ENCODE measurements around the gene DNM2. TPM values are rescaled to one million over a fixed set of nuclear protein-coding genes. Genes with fewer than 3 reads are reported as not detected.
"Not testable (repeated sequence)": the region's sequence is repeated elsewhere in the genome, so short reads cannot be mapped to it uniquely, and the experiment has no call there.

The DNM2 gene
- 104 and 116 TPM in 2 replicates for total RNA-seq (2014; rRNA removed; shearing (Covaris generic); ENCODE audit: low replicate concordance)

DNA sequence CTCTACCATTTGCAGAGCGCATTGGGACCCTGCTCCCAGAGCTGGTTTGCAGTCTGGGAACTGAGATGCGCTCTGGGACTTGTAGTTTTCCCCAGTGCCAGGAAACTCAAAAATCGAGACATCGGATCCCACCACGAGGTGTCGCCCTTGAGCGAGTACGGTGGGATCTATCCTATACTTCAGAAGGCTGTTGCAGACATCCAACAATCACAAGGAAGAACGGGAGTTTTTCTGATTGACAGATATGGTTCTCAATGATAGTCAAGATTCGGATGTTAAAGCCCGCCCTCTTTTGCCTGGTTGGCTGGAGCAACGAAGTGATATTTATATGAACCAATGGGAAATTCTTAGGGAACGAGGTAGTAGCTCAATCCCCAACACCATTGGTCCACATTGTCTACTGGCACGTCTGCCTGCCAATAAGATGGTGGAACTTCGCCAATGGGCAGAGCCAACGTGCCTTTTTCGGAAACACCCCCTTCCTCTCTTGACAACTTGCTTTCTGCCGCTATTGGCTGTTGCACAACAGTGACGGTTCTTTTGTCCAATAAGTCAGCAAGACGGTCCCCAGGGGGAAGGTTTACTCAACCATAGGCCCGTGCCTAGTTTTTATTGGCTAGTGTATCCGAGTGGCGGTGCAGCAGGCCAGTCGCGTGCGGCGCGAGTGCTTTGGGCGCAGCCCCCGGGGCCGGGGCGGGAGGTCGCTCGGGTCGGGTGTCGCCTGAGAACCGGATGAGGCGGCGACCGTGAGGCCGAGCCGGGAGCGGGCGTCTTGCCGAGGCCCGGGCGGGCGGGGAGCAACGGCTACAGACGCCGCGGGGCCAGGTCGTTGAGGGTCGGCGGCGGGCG lies at the start of gene DNM2:
Gene DNM2 (plus strand): TSS at position 724 of the 849 bp plus-strand sequence. CDS start 164 bp downstream, outside the sequence.
- Histone ChIP-seq H3K27me3 (no peaks in the 10 kb centered on the region), H3K36me3 (peaks cover 24% of the 10 kb centered on the region), H3K9me3 (no peaks in the 10 kb centered on the region), H3K4me3 (peak within 1 kb of the TSS; percentile 83)
- DNase-seq, result peak; percentile 99

DNA sequence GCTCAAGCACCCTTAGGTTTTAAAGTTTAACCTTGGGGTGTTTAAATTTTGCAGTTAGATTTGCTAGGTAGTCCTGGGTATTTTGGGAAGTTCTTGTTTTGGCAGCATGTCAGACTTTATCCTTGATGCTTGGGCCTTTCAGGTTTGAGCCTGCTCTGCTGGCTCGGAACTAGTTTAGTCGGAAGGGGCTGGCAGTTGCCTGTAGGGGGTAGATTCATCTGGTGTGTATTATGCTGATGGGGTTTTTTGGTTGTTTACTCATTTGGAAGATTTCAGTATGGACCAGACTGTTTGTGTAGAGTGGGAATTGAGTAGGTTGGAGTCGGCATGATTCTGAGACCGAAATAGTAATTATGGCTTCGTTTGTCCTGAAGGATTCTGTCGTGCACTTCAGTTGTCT lies 48.6 kb upstream of the DNM2 start:
- Histone ChIP-seq H3K27me3 (no peaks in the 10 kb centered on the region), H3K4me3 (no peak overlapping the region), H3K9me3 (no peaks in the 10 kb centered on the region), H3K36me3 (peaks cover 88% of the 10 kb centered on the region)
- no peak for DNase-seq

GRCh38 chr19:10670182-10670581 lies 47.7 kb upstream of the DNM2 start:
- DNase-seq, result no peak
- no peak overlapping the region for H3K4me3 ChIP-seq
- no peaks in the 10 kb centered on the region for H3K27me3 ChIP-seq
- H3K36me3 ChIP-seq, result peaks cover 87% of the 10 kb centered on the region
- no peaks in the 10 kb centered on the region for H3K9me3 ChIP-seq

DNA sequence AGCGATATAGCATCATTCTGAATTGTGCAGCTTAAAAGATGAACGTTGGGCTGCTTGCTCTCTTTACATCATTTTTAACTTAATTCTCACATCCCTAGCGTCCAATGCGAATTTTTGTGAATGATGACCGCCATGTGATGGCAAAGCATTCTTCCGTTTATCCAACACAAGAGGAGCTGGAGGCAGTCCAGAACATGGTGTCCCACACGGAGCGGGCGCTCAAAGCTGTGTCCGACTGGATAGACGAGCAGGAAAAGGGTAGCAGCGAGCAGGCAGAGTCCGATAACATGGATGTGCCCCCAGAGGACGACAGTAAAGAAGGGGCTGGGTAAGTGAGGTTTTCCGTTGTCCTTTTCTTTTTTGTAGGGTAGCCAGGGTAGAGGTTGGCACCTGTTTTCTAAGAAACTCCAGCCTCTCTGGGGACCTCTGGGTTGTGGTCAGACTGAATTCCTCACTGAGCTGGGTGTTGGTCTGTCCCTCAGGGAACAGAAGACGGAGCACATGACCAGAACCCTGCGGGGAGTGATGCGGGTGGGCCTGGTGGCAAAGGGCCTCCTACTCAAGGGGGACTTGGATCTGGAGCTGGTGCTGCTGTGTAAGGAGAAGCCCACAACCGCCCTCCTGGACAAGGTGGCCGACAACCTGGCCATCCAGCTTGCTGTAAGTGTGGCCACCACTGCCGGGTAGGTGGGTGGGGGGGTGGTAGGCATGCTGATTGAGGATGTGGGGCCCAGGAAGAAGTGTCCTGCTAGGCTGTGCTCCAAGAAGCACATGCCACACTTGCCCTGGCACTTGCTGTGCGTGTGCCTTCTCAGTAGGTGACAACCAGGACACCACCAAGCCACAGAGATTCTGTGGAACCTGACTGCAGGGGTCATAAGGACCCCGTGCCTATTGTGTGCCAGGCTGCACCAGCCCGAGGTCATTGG lies 46.7 kb upstream of the DNM2 start:
- Histone ChIP-seq H3K4me3 (no peak overlapping the region), H3K36me3 (peaks cover 88% of the 10 kb centered on the region), H3K9me3 (no peaks in the 10 kb centered on the region), H3K27me3 (no peaks in the 10 kb centered on the region)
- DNase-seq, result no peak

DNA sequence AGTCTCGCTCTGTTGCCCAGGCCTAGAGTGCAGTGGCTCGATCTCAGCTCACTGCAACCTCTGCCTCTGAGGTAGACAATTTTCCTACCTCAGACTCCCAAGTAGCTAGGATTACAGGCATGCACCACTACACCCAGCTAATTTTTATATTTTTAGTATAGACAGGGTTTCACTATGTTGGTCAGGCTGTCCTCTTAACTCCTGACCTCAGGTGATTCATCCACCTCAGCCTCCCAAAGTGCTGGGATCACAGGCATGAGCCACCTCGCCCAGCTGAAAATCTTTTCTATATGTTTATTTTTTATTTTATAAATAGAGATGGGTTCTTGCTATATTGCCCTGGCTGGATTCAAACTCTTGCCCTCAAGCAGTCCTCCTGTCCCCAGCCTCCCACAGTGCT lies 46.0 kb upstream of the DNM2 start:
- not testable (repeated sequence) for H3K27me3 ChIP-seq, DNase-seq, H3K4me3 ChIP-seq, H3K9me3 ChIP-seq
- H3K36me3 ChIP-seq, result peaks cover 87% of the 10 kb centered on the region

DNA sequence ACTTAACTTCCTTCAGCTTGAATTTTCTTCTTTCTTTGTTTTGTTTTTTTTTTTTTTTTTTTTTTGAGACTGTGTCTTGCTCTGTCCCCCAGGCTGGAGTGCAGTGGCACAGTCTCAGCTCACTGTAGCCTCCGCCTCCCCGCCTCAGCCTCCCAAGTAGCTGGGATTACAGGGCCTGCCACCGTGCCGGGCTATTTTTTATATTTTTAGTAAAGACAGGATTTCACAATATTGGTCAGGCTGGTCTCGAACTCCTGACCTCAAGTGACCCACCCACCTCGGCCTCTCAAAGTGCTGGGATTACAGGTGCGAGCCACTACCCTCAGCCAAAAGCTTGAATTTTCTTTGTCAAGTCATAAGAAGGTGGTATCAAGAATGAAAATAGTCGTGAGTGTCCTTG lies 42.7 kb upstream of the DNM2 start:
- H3K4me3 ChIP-seq, H3K27me3 ChIP-seq, H3K9me3 ChIP-seq, DNase-seq: not testable (repeated sequence)
- peaks cover 89% of the 10 kb centered on the region for H3K36me3 ChIP-seq

DNA sequence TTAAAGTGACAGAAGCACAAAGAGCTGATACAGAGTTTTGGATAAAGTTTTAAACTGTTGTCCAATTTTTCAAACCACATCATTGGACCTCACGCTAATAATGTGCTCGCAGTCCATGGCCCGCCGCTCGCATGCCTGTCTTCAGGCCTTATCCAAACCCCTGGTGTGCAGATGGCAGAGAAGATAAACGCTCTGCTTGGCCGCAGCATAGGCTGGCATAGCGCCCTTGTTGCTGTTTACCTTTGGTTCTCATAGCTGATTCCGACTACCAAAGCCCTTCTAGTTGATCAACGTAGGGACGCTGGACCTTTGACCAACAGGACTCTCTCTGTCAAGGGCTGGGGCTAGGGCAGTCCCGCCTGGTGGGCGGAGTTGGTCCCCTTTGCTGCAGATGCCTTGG lies 40.1 kb upstream of the DNM2 start:
- Histone ChIP-seq H3K36me3 (peaks cover 90% of the 10 kb centered on the region), H3K9me3 (no peaks in the 10 kb centered on the region), H3K4me3 (no peak overlapping the region), H3K27me3 (no peaks in the 10 kb centered on the region)
- no peak for DNase-seq

DNA sequence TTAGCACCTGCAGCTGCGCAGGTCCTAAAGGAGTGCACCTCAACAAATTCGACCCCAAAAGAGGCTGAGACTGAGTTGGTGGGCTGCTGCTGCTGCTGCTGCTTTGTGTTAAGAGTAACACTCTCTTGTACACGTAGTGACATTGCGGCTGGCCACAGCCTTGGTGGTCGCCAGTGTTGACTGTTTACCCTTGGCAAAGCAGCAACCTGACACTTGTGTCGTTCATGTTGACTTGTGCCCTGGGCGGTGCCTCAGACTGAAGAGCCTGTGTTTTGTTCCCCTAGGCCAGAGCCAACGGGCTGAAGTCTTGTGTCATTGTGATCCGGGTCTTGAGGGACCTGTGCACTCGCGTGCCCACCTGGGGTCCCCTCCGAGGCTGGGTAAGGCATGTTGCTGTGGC lies 39.1 kb upstream of the DNM2 start:
- H3K4me3 ChIP-seq, result no peak overlapping the region
- peaks cover 90% of the 10 kb centered on the region for H3K36me3 ChIP-seq
- no peaks in the 10 kb centered on the region for H3K9me3 ChIP-seq
- no peaks in the 10 kb centered on the region for H3K27me3 ChIP-seq
- no peak for DNase-seq

GRCh38 chr19:10679743-10680142 lies 38.1 kb upstream of the DNM2 start:
- DNase-seq, result no peak
- Histone ChIP-seq H3K27me3 (no peaks in the 10 kb centered on the region), H3K36me3 (peaks cover 95% of the 10 kb centered on the region), H3K9me3 (no peaks in the 10 kb centered on the region), H3K4me3 (no peak overlapping the region)

- Histone ChIP-seq H3K27me3 (no peaks in the 10 kb centered on the region), H3K4me3 (no peak overlapping the region), H3K36me3 (peaks cover 97% of the 10 kb centered on the region), H3K9me3 (no peaks in the 10 kb centered on the region)
- DNase-seq, result no peak
Observed at GRCh38 chr19:10680545-10681135, 37.2 kb upstream of the DNM2 start.

- no peak for DNase-seq
- Histone ChIP-seq H3K36me3 (peaks cover 97% of the 10 kb centered on the region), H3K9me3 (no peaks in the 10 kb centered on the region)
Observed at GRCh38 chr19:10681658-10682057, 36.2 kb upstream of the DNM2 start.

DNA sequence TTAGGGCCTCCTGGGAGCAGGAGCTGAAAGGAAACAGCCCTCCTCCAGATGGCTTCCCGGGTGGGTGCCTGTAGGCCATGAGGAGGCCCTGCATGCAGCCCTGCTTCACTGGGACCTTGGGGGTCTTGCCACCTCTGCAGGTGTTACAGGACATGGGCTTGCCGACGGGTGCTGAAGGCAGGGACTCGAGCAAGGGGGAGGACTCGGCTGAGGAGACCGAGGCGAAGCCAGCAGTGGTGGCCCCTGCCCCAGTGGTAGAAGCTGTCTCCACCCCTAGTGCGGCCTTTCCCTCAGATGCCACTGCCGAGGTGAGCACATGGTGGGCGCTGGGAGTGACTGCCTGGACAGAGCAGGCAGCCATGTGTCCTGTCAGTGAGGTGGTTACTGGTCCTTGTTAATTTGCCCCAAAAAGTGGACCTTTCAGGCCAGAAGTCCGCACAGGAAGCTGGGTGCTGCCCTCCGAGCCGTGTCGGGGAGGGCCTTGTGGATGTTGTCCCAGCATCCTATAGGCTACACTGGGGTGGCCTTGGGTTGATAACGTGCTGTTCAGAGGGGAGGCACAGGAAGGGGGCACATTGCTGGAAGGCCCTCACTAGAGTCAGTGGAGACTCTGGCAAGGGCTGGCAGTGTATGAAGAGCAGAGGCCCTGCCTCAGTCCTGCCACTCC lies 35.3 kb upstream of the DNM2 start:
- Histone ChIP-seq H3K4me3 (no peak overlapping the region), H3K27me3 (no peaks in the 10 kb centered on the region), H3K36me3 (peaks cover 96% of the 10 kb centered on the region), H3K9me3 (no peaks in the 10 kb centered on the region)
- DNase-seq, result no peak

More at GRCh38 chr19:10681658-10682057, 36.2 kb upstream of the DNM2 start:
- Histone ChIP-seq H3K27me3 (no peaks in the 10 kb centered on the region), H3K4me3 (no peak overlapping the region)

DNA sequence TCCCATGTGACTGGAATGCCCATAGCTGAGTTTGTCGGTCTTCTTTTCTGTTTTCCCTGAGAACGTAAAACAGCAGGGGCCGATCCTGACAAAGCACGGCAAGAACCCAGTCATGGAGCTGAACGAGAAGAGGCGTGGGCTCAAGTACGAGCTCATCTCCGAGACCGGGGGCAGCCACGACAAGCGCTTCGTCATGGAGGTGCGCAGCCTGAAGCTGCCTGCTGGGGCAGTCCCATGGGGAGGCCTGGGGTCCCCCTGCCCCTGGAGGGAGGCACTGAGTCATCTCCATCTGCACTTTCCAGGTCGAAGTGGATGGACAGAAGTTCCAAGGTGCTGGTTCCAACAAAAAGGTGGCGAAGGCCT lies 34.8 kb upstream of the DNM2 start:
- H3K36me3 ChIP-seq, result peaks cover 96% of the 10 kb centered on the region
- H3K9me3 ChIP-seq, result no peaks in the 10 kb centered on the region
- H3K4me3 ChIP-seq, result no peak overlapping the region
- H3K27me3 ChIP-seq, result no peaks in the 10 kb centered on the region
- no peak for DNase-seq

DNA sequence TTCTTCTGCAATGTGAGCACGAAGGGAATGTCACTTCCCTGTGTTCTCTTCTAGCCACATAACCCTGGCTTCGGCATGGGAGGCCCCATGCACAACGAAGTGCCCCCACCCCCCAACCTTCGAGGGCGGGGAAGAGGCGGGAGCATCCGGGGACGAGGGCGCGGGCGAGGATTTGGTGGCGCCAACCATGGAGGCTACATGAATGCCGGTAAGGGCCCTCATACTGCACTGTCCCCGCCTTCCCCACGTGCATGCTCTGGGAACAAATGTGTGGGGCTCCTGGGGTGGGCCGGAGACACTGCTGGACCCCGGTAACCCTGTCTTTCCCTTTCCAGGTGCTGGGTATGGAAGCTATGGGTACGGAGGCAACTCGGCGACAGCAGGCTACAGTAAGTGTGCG lies 34.3 kb upstream of the DNM2 start:
- Histone ChIP-seq H3K9me3 (no peaks in the 10 kb centered on the region), H3K27me3 (no peaks in the 10 kb centered on the region), H3K4me3 (no peak overlapping the region), H3K36me3 (peaks cover 96% of the 10 kb centered on the region)
- DNase-seq, result no peak

DNA sequence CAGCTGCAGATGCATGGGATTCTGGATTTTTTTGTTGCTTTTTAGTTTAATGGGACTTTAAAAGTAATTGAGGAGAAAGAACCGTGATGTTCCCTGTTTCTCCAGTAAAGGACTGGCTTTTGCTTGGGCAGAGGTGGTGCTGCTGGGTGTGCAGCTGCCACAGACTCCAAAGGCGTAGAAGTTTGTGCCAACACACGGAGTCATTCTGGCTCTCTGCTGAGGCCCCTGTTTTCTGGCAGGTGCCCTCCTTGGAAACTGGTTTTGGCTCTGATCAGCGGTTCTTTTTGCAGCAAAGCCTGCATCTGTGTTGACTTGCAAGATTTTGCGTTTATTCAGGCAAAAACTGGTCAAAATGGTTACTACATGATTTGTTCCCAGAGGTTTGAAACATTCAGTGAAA lies 32.7 kb upstream of the DNM2 start:
- Histone ChIP-seq H3K36me3 (peaks cover 96% of the 10 kb centered on the region), H3K27me3 (no peaks in the 10 kb centered on the region), H3K4me3 (no peak overlapping the region), H3K9me3 (no peaks in the 10 kb centered on the region)
- DNase-seq, result no peak

DNA sequence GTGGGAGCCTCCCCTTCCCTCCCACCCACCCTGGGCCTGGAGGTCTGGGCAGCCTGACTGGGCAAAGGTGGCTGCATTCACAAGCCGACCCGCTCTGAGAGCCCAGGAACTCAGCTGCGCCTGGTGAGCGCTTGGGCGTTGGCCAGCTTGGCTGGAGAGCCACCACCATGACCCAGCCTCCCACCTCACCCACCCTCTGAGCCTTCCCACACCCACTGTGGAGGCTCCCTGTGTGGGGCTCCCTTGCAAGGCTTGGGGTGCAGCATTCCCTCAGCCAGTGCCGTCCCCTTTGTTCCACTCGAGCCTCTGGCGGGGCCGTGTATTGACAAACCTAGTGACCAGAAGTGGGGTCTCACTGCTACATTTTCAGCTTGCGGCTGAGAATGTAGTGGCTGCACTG lies 31.7 kb upstream of the DNM2 start:
- H3K27me3 ChIP-seq, result no peaks in the 10 kb centered on the region
- H3K4me3 ChIP-seq, result no peak overlapping the region
- no peaks in the 10 kb centered on the region for H3K9me3 ChIP-seq
- DNase-seq, result no peak
- H3K36me3 ChIP-seq, result peaks cover 96% of the 10 kb centered on the region
